GM18858 (cell line): ENCODE measurements around the gene IRF2BPL.
"Not testable (repeated sequence)": the region's sequence is repeated elsewhere in the genome, so short reads cannot be mapped to it uniquely, and the experiment has no call there.

Experiments used
- ATAC-seq: cut with Tn5 transposase; IDR thresholded peaks from one replicate; pipeline ENCODE4 v1.9.1; 2021; ENCODE audit not compliant: unreplicated experiment

IRF2BPL gene

GRCh38 chr14:77036484-77037214 is 8.1 kb upstream of the IRF2BPL start:
- ATAC-seq: no peak

DNA sequence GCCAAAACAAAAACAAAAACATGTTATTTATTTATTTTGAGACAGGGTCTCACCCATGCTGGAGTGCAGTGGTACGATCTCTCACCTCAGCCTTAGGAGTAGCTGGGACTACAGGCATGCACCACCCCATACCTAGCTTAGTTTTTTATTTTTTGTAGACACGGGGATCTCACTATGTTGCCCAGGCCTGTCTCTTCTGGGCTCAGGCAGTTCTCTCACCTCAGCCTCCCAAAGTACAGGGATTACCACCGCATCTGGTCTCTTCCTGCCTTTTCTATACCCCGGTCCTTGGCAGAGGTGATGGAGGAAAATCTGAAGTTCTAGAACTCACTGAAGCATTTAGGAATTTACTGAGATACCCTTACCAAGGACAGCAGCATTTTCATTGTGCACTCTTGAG is 6.8 kb upstream of the IRF2BPL start:
- ATAC-seq: no peak

DNA sequence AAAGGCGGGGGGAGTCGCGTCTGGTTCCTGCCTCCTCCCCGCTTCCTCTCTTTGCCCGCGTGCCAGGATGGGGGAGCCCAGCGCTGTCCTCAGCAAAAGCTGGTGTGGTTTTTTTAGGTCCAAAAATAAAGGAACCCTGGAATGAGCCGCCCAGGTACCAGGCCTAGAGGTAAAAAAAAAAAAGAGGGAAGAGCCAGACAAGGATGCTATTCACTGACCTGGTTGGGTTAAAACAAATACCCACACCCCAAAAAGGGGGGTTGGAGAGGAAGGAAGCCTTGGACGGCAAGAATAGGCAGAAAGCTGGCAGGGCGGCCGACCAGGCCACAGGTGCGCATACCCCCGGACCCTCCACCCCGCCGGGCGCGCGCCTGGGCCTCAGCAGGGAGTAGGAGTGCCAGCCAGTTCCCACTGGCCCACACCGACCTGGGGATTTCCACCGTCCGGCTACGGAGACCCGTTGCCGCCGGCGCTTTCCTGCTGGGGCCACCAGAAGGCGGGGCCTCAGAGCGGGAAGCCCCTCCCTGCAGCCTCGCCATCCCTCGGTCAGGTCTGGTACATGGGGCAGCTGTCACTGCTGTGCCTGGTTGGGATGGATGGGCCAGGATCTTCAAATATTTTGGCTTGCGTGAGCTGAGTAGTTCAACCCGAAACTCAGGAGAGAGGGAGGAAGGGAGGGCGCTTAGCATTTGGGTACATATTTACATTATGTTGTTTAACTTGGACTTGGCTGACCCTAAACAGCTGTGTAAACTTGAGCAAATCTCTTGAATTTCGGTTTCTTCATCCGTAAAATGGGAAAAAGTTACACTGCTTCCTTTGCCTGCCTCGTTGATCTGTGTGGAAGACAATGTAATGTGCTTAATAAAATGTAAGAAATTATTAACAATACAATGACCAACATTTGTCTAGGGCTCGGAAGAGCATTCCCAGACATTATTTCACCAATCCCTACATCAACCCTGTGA is 5.4 kb upstream of the IRF2BPL start:
- peak; percentile 68 for ATAC-seq

DNA sequence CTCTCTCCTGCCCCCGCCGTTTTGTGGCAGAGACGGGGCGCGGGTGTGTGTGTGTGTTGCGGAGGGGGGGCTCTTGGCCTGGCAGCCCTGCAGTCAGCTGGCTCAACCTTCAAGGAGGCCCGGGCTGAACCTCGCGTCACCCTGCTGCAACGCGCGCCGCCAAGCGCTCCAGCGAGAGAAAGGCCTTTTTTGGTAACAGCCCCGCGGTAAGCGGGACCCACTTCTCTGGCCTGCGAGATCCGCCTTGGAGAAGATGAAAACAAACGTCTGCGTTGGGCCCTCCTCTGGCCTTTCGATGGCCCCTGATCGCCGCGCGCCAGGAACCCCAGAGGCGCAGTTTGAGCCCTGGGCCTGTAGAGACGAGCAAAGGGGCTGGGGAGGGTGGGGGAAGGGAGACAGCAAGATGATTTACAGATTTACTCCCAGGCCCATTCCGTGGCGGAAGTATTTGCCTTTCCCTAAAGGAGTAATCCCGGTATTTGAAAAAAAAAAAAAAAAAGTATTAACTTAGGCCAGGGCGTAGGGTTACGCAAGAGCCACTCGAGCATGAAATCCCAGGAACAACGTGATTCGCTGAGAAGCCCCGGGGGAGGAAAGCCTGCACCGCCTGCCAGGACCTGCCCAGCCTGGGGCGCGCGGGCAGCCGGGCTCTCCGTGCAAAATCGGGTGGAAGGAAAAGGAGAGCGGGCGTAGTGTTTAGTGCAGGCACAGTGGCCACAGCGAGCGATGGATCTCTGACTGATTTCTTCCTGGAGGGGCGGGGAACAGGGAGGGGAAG is 4.5 kb upstream of the IRF2BPL start:
- no peak for ATAC-seq

- ATAC-seq: no peak
Observed at GRCh38 chr14:77032491-77032843, 4.0 kb upstream of the IRF2BPL start.

GRCh38 chr14:77031759-77032490 is 3.4 kb upstream of the IRF2BPL start:
- no peak for ATAC-seq

DNA sequence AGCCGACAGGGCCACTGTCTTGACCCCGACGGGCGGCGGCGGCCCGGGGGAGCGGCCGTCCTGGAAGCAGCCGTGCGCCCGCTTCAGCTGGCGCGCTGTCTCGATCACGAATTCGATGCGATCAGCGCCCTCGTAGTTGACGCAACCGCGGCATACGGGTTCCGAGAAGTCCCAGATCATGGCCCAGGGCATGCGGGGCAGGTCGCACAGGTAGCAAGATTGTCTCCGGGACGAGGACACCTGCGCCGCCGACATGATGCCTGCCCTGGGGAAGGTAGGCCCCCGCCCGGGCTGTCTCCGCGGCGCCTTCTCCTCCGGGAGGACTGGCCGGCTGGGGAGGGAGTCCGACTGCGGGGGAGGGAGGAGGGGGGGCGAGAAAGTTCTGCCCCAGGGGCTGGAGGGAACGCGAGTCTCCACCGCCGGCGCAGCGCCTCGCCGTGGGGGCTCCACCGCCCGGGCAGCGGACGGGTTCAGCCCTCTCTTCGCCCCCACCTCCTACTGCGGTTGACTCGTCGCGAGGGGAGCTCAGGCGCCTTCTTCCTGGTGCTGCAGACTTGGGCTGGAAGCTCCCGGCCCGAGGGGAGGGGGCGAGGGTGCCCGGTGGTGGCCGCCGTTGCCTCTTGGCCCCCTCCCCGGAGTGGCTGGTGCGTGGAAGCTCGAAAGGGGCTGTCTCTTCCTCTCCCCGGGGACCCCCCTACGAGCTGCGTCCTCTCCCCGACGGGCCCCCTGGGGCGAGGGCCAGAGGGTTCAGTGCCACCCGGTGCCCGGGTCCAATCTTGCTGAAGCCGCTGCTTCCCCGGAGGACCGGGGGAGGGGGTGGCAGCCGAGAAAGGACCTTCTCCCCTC is 747 bp downstream of the IRF2BPL start:
- peak; percentile 18 for ATAC-seq

DNA sequence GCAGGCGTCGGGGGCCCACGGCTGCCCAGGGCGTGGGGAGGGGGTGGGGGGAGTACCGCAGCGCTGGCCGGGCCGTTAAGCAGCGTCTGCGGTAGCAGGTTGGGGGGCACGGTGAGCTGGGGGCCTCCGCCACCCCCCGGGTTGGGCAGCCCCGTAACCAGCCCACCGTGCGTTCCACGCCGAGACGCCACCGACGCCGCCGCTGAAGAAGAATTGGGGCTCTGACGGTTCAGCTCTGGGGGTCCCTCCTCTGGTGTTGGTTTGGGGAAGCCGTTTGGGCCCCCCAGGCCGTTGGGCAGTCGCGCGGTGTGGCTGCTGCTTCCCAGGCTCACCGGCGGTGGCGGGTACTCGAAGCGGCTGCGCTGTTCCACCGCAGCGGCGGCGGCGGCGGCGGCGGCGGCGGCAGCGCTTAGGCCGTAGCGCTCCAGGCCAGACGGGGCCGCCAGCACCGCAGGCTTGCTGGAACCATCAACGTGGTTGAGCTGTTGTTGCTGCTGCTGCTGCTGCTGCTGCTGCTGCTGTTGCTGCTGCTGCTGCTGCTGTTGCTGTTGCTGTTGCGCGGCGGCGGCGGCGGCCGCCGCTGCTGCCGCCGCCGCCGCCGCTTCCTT is 1.5 kb downstream of the IRF2BPL start:
- no peak for ATAC-seq

- ATAC-seq: no peak
Observed at GRCh38 chr14:77026166-77026929, 2.2 kb downstream of the IRF2BPL start.

DNA sequence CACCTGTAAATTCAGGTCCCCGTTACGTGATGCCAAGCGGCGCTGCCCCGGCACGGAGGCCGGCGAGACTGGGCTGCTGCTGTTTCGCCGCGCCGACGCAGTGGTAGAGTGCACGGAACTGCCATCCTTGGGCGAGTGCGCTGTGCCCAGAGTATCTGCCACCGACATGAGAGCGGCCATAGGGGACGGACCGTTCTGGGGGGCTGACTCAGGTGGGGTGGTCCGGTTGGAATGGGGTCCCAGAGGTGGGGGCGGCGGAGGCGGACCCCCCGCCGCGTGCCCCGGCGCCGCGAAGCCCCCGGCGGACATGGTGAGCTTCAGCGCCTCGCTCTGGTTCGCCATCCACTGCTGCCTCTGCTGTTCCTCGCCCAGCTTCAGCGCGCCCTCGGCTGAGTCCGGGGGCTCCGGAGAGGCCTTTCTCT is 2.8 kb downstream of the IRF2BPL start:
- ATAC-seq: no peak

DNA sequence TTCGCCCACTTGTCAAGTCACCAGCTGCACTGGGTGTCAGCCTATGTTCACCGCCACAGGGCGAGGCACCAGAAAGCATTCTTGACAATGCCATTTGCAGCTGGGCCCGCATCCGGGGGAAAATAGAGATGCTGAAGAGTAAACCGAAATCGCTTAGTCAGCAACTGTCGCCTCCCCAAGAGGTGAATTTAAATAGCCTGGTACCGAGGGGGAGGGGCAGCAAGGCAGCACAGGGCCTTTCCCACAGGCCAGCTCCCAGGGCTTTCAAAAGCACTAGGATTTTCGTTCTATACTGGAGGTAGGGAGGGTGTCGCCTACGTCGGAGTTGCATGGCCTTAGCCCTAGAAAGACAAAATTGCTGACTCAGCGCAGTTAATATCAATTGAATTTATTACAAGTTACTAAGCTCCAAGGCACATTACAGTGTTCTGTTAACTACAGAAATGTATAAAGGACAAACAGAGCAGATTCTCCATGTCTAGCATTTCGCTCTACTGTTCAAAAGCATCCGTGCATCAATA is 4.3 kb downstream of the IRF2BPL start:
- no peak for ATAC-seq

GRCh38 chr14:77023001-77023996 is 5.2 kb downstream of the IRF2BPL start:
- ATAC-seq: no peak

DNA sequence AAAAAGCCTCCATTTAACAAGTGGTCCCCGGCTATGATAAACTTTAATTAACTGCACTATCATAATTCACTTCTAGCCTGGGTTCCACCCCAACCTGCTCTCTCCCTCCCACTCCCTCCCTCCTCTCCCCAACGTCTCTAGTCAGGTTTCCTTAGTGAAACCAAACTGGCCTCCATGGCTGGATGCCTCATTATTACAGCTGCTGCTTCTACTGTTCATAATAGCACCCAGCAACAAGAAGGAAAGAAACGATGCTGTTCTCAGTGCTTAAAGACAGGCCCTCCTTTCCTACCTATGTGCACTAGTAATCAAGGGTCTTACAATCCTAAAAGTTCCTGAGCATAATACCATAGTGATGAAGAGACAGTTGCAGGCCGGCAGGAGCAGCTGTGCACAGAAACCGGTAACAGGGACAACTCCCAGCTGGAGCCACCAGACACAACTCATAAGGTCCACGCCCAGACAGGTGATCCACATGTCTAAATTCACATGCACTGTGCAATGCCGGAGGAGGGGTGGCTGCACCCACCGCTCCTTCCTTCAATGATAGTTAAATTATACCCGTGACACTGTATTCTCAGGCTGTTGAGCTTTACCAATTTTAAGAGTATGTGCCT is 6.2 kb downstream of the IRF2BPL start:
- ATAC-seq: peak; percentile 58

DNA sequence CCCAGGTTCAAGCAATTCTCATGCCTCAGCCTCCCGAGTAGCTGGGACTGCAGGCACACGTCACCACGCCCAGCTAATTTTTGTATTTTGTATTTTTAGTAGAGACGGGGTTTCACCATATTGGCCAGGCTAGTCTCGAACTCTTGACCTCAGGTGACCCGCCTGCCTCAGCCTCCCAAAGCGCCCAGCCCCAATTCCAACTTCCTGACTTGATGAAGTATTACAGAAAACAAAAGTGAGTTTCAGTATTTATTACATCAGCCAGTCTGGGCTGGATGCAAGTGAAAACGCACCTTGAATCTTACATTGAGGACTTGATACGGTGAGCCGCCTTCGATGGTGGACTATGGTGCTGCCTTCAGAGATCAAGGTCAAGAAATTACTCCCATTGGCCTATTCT is 7.1 kb downstream of the IRF2BPL start:
- not testable (repeated sequence) for ATAC-seq

DNA sequence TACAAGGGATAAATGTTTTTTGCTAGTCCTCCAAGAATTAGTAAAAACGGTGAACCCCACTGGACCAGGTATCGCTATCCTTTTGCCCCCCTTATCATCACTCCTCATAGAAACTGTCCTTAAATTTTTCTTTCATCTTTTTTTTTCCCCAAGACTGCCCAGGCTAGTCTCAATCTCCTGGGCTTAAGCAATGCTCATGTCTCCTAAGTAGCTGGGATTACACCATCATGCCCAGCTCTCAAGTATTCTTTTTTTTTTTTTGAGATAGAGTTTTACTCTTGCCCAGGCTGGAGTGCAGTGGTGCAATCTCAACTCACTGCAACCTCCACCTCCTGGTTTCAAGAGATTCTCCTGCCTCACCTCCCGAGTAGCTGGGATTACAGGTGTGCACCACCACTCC is 9.7 kb downstream of the IRF2BPL start:
- no peak for ATAC-seq

DNA sequence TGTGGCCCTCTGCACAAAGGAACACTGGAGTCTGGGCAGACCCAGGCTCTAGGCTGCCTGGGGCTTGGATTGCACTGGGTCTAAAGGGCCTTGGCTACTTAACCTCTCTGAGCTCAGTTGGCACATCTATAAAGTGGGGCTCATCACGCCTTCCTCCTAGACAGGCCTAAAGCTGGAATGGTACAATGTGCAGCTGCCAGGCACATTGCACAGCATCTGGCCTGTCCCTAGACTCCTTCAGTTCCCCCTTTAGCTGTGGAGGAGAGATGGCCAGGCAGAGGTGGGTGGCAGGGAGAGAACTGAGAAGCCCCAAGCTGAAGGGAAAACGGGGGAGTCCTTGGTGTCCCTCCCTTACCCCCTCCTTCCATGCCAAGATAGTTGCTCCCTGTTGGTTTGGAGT is 10.8 kb downstream of the IRF2BPL start:
- no peak for ATAC-seq

DNA sequence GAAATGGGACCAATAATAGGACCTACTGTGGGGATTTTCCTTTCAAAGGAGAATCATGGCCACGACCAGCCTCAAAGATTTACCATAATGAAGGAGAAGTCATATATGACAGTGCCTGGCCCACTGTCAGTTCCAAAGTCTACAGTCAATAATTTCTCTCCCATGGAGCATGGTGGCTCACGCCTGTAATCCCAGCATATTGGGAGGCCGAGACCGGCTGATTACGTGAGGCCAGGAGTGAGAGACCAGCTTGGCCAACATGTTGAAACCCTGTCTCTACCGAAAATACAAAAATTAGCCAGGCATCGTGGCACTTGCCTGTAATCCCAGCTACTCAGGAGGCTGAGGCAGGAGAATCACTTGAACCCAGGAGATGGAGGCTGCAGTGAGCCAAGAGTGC is 13.8 kb downstream of the IRF2BPL start:
- ATAC-seq: no peak
